H1 (cell line): ENCODE results near the gene GLS. TPM values are rescaled to one million over a fixed set of nuclear protein-coding genes. Genes with fewer than 3 reads are reported as not detected.

Experiments
- CTCF ChIA-PET: fragments of 300-600 bp; sonication (Branson Sonifier 250); formaldehyde crosslinking; loops from one replicate; lab custom pipeline; 2021; ENCODE audit not compliant: partially characterized antibody; lab: Charles Lee
- POLR2A ChIA-PET: fragments of 300-600 bp; sonication (Branson Sonifier 250); formaldehyde crosslinking; loops from one replicate; lab custom pipeline; 2021; ENCODE audit warnings: inconsistent platforms; ENCODE audit not compliant: partially characterized antibody; lab: Charles Lee
- DNase-seq, 2 experiments: peaks; one replicate each; pipeline versions ENCODE4 v3.0.0 to v3.0.0-alpha.2; 2010 to 2022; ENCODE audit warnings: low spot score in 2 of 2, low read depth in 1 of 2, mixed read lengths in 1 of 2
- FAIRE-seq: peaks from 2 replicates; lab custom pipeline; 2011; peaks lifted over from hg19 to GRCh38; lab: Jason Lieb, UNC
- H2AFZ ChIP-seq: 2 replicates; pipeline ENCODE4 v1.8.1; 2012; ENCODE audit warnings: low read length, inconsistent platforms
- H2AK5ac ChIP-seq: 2 replicates; pipeline ENCODE4 v1.6.1; 2013; ENCODE audit warnings: low read depth, low read length
- H2BK120ac ChIP-seq: replicated peaks from 2 replicates; pipeline ENCODE3; 2013; ENCODE audit warnings: low read depth, low read length, inconsistent platforms
- H2BK12ac ChIP-seq: 2 replicates; pipeline ENCODE4 v1.6.1; 2013; ENCODE audit warnings: low read depth, low read length
- H2BK15ac ChIP-seq: 2 replicates; pipeline ENCODE4 v1.6.1; 2013; ENCODE audit warnings: low read length
- H2BK20ac ChIP-seq: 2 replicates; pipeline ENCODE4 v1.6.1; 2013; ENCODE audit warnings: low read length
- H2BK5ac ChIP-seq: 2 replicates; pipeline ENCODE4 v1.6.1; 2013; ENCODE audit warnings: low read depth, low read length
- H3K14ac ChIP-seq: 2 replicates; pipeline ENCODE4 v1.6.1; 2013; ENCODE audit warnings: inconsistent platforms; ENCODE audit not compliant: insufficient read length
- H3K18ac ChIP-seq: 2 replicates; pipeline ENCODE4 v1.6.1; 2013; ENCODE audit warnings: low read length; ENCODE audit errors: extremely low read depth
- H3K23ac ChIP-seq: 2 replicates; pipeline ENCODE4 v1.6.1; 2013; ENCODE audit warnings: inconsistent platforms; ENCODE audit not compliant: insufficient read length
- H3K23me2 ChIP-seq: 2 replicates; pipeline ENCODE4 v1.6.1; 2013; ENCODE audit warnings: low read depth, low read length
- H3K27ac ChIP-seq: 2 replicates; pipeline ENCODE4 v1.6.1; 2011; ENCODE audit warnings: low read depth, low read length, inconsistent platforms
- H3K27me3 ChIP-seq, 4 experiments: replicated peaks in 1 of 4; 1 replicate in 1 of 4; 2 replicates in 3 of 4; pipeline versions ENCODE4 v1.6.1 to v1.8.1; 2011 to 2013; ENCODE audit warnings: low read length in 3 of 4, mild to moderate bottlenecking in 3 of 4, inconsistent platforms in 2 of 4, mixed read lengths in 2 of 4, moderate library complexity in 1 of 4; ENCODE audit not compliant: control insufficient read depth in 3 of 4, insufficient read depth in 3 of 4; ENCODE audit errors: extremely low read depth in 1 of 4
- H3K36me3 ChIP-seq, 4 experiments: 2 replicates each; pipeline versions ENCODE4 v1.6.1 to v1.8.1; 2011 to 2013; ENCODE audit warnings: mild to moderate bottlenecking in 4 of 4, low read length in 3 of 4, moderate library complexity in 2 of 4, control low read depth in 1 of 4, inconsistent platforms in 1 of 4; ENCODE audit not compliant: insufficient read depth in 4 of 4, control insufficient read depth in 2 of 4
- H3K4ac ChIP-seq: replicated peaks from 2 replicates; pipeline ENCODE3; 2013; ENCODE audit warnings: low read length, low read depth, mixed read lengths, inconsistent platforms; ENCODE audit not compliant: insufficient read length
- H3K4me1 ChIP-seq, 4 experiments: replicated peaks in 1 of 4; 1 replicate in 1 of 4; 2 replicates in 3 of 4; pipeline versions ENCODE4 v1.6.1 to v1.8.1; 2011 to 2013; ENCODE audit warnings: low read length in 3 of 4, inconsistent platforms in 2 of 4, mixed read lengths in 1 of 4; ENCODE audit not compliant: insufficient read depth in 4 of 4, control insufficient read depth in 3 of 4
- H3K4me2 ChIP-seq, 2 experiments: 2 replicates each; pipeline versions ENCODE4 v1.6.1 to v1.8.1; 2011 to 2013; ENCODE audit warnings: low read depth in 2 of 2, low read length in 2 of 2, control low read depth in 1 of 2, inconsistent platforms in 1 of 2, mild to moderate bottlenecking in 1 of 2; ENCODE audit not compliant: insufficient read depth in 1 of 2
- H3K4me3 ChIP-seq, 4 experiments: fragments of 200-600, 300-600 bp in 1 of 4; sonication (generic), shearing (Covaris generic), sonication (Bioruptor Twin) in 1 of 4; 2 replicates each; pipeline versions ENCODE4 v1.5.1 to v1.8.1; 2011 to 2016; ENCODE audit warnings: low read length in 4 of 4, low read depth in 3 of 4, control low read depth in 2 of 4, inconsistent platforms in 2 of 4, mild to moderate bottlenecking in 2 of 4, mixed read lengths in 1 of 4, moderate library complexity in 1 of 4; ENCODE audit not compliant: insufficient read depth in 2 of 4; ENCODE audit errors: extremely low read depth in 1 of 4
- H3K56ac ChIP-seq: replicated peaks from 2 replicates; pipeline ENCODE3; 2013; ENCODE audit warnings: low read depth, mild to moderate bottlenecking, mixed read lengths, low read length, inconsistent platforms; ENCODE audit not compliant: insufficient read length
- H3K79me1 ChIP-seq: 2 replicates; pipeline ENCODE4 v1.6.1; 2013; ENCODE audit warnings: low read depth, low read length, control low read depth
- H3K79me2 ChIP-seq, 2 experiments: 2 replicates each; pipeline versions ENCODE4 v1.6.1 to v1.8.1; 2012 to 2013; ENCODE audit warnings: low read length in 2 of 2, mild to moderate bottlenecking in 2 of 2, inconsistent platforms in 1 of 2; ENCODE audit not compliant: insufficient read depth in 2 of 2, control insufficient read depth in 1 of 2
- H3K9ac ChIP-seq, 4 experiments: replicated peaks in 1 of 4; 1 replicate in 1 of 4; 2 replicates in 3 of 4; pipeline versions ENCODE4 v1.6.1 to v1.8.1; 2011 to 2013; ENCODE audit warnings: low read depth in 3 of 4, low read length in 3 of 4, control low read depth in 2 of 4, mild to moderate bottlenecking in 2 of 4, moderate library complexity in 2 of 4, inconsistent platforms in 1 of 4; ENCODE audit errors: extremely low read depth in 1 of 4
- H3K9me3 ChIP-seq, 2 experiments: 2 replicates each; pipeline versions ENCODE4 v1.6.1 to v1.8.1; 2012 to 2013; ENCODE audit warnings: mild to moderate bottlenecking in 2 of 2, moderate library complexity in 2 of 2, control low read depth in 1 of 2, inconsistent platforms in 1 of 2, low read depth in 1 of 2, low read length in 1 of 2, mixed read lengths in 1 of 2; ENCODE audit not compliant: insufficient read depth in 2 of 2
- H4K20me1 ChIP-seq, 2 experiments: replicated peaks in 1 of 2; 2 replicates each; pipeline versions ENCODE3 to v1.8.1; 2011 to 2013; ENCODE audit warnings: inconsistent platforms in 2 of 2, low read length in 2 of 2, mild to moderate bottlenecking in 1 of 2; ENCODE audit not compliant: insufficient read depth in 2 of 2, control insufficient read depth in 1 of 2
- H4K5ac ChIP-seq: 2 replicates; pipeline ENCODE4 v1.6.1; 2013; ENCODE audit warnings: low read length, low read depth, mixed read lengths, inconsistent platforms; ENCODE audit not compliant: insufficient read length
- H4K8ac ChIP-seq: 2 replicates; pipeline ENCODE4 v1.8.0; 2013; ENCODE audit warnings: mild to moderate bottlenecking, moderate library complexity, low read length, inconsistent platforms; ENCODE audit not compliant: insufficient read depth; ENCODE audit errors: extremely low read depth
- H4K91ac ChIP-seq: replicated peaks from 2 replicates; pipeline ENCODE3; 2013; ENCODE audit warnings: low read length, mixed read lengths, inconsistent platforms; ENCODE audit not compliant: insufficient read length
- BACH1 ChIP-seq: IDR thresholded peaks from 2 replicates; pipeline ENCODE4 v1.6.1; 2012; ENCODE audit warnings: low read length, improper control_type of control experiment
- CBX8 ChIP-seq: fragments of 300-800, 300-1000 bp; sonication (generic); IDR thresholded peaks from 2 replicates; pipeline ENCODE4 v1.7.1; 2016; ENCODE audit warnings: low read depth, low read length, borderline replicate concordance
- CHD1 ChIP-seq: IDR thresholded peaks from 2 replicates; pipeline ENCODE4 v1.6.1; 2012; ENCODE audit warnings: low read depth, low read length, improper control_type of control experiment
- CREB1 ChIP-seq: IDR thresholded peaks from 2 replicates; pipeline ENCODE4 v1.6.1; 2012; ENCODE audit warnings: inconsistent platforms
- FOSL1 ChIP-seq: IDR thresholded peaks from 2 replicates; pipeline ENCODE4 v1.6.1; 2011; ENCODE audit warnings: mild to moderate bottlenecking, low read depth, low read length, moderate library complexity; ENCODE audit not compliant: insufficient read depth
- KDM1A ChIP-seq: fragments of 200-600, 300-600 bp; sonication (generic); IDR thresholded peaks from 2 replicates; pipeline ENCODE4 v1.7.1; 2016; ENCODE audit warnings: mild to moderate bottlenecking, low read length, borderline replicate concordance
- NRF1 ChIP-seq: IDR thresholded peaks from 2 replicates; pipeline ENCODE4 v1.6.1; 2011; ENCODE audit warnings: mild to moderate bottlenecking, low read depth, low read length, improper control_type of control experiment
- POLR2AphosphoS5 ChIP-seq: IDR thresholded peaks from 2 replicates; pipeline ENCODE4 v1.6.1; 2011; ENCODE audit warnings: low read depth, low read length
- POU5F1 ChIP-seq: IDR thresholded peaks from 2 replicates; pipeline ENCODE4 v1.6.1; 2011; ENCODE audit warnings: low read depth, mild to moderate bottlenecking, low read length, moderate library complexity
- RAD21 ChIP-seq, 2 experiments: IDR thresholded peaks in 1 of 2; conservative IDR thresholded peaks in 1 of 2; 2 replicates each; pipeline ENCODE4 v1.6.1; 2011; ENCODE audit warnings: low read depth in 2 of 2, low read length in 2 of 2, improper control_type of control experiment in 1 of 2, inconsistent platforms in 1 of 2, mild to moderate bottlenecking in 1 of 2, moderate library complexity in 1 of 2
- RNF2 ChIP-seq: fragments of 200-900, 300-1000 bp; sonication (generic); IDR thresholded peaks from 2 replicates; pipeline ENCODE4 v1.7.1; 2016; ENCODE audit warnings: borderline replicate concordance, low read depth, mild to moderate bottlenecking, antibody characterized with exemption, low read length; ENCODE audit not compliant: poor library complexity, severe bottlenecking; ENCODE audit errors: missing control alignments
- SP2 ChIP-seq: IDR thresholded peaks from 2 replicates; pipeline ENCODE4 v1.6.1; 2012; ENCODE audit warnings: mild to moderate bottlenecking, low read length, inconsistent platforms
- SUZ12 ChIP-seq: fragments of 200-600 bp; sonication (generic); IDR thresholded peaks from 2 replicates; pipeline ENCODE4 v1.6.1; 2012; ENCODE audit warnings: mild to moderate bottlenecking, inconsistent platforms, low read length, moderate library complexity, mixed read lengths
- WGBS, 2 experiments: shearing (Covaris generic) in 1 of 2; methylation state at CpG; one replicate each; pipeline versions ENCODE4 v1.1.6 to v1.1.7; 2013 to 2015; ENCODE audit warnings: low lambda C conversion rate in 2 of 2, mixed read lengths in 2 of 2, inconsistent platforms in 1 of 2, low coverage in 1 of 2, missing lambda C conversion rate in 1 of 2; ENCODE audit not compliant: insufficient replicate concordance in 2 of 2, insufficient coverage in 1 of 2, insufficient read length in 1 of 2; ENCODE audit errors: extremely low coverage in 1 of 2, missing lambda C conversion rate in 1 of 2; 5-methylcytosine and 5-hydroxymethylcytosine counted together
- polyA plus RNA-seq, 7 experiments: library from polyadenylated mRNA; depleted of rRNA in 3 of 7; stranded (reverse) in 5 of 7; unstranded in 2 of 7; fragments of >200 nt in 5 of 7; fragments of 200-250 nt in 2 of 7; gene quantifications; 1 replicate in 5 of 7; 2 replicates in 1 of 7; 4 replicates in 1 of 7; pipeline versions ENCODE4 v1.2.1 to v1.2.3, GENCODE V29; 2011 to 2013; ENCODE audit warnings: missing spikeins in 2 of 7, mixed read lengths in 2 of 7
- total RNA-seq: library from RNA; stranded (reverse); fragmentation: NEBNext Ultra II Directional; extraction: Animal tissue kit (Norgen Biotek cat#: 25700); gene quantifications from 2 replicates; pipeline ENCODE4 v1.2.1, GENCODE V29; 2021
- TF ChIP-seq, protein P1 (sequence below): IDR thresholded peaks from 2 replicates; pipeline ENCODE4 v1.6.1; 2011; ENCODE audit warnings: low read depth, mild to moderate bottlenecking, low read length; ENCODE audit not compliant: insufficient read depth

Gene GLS
- total and polyA plus RNA-seq, 2 of the 8 experiments (the other 6 are each of a cell fraction or from before 2014, with no cell fraction given), result 15.7 to 89.8 TPM

DNA sequence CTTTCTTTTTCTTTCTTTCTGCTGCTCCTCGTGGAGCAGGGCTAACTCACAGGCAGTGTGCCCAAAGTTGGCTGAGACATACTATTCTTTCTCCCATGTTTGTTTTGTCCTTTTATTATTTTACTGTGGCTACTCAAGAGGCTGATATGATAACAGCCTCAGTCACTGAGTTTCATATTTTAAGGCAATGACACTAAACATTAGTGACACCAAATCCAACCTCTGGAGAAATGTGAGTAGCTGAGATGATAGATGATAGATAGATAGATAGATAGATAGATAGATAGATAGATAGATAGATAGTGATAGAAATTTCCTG is 45.8 kb upstream of the GLS start:
- H4K20me1 ChIP-seq, result no peaks in the 10 kb centered on the region
- H4K8ac ChIP-seq, result no peak overlapping the region
- H3K36me3 ChIP-seq, result no peaks in the 10 kb centered on the region
- DNase-seq (no peak), FAIRE-seq (no peak)
- H3K4me1 ChIP-seq, result no peaks in the 10 kb centered on the region
- H3K4me3 ChIP-seq, result no peak overlapping the region
- H3K79me1 ChIP-seq, result no peaks in the 10 kb centered on the region
- no peaks in the 10 kb centered on the region for H3K79me2 ChIP-seq
- H3K9me3 ChIP-seq, result no peaks in the 10 kb centered on the region
- H2BK12ac ChIP-seq, result no peak overlapping the region
- H3K4me2 ChIP-seq, result no peak overlapping the region
- no peaks in the 10 kb centered on the region for H3K27me3 ChIP-seq
- H2BK15ac ChIP-seq, result no peak overlapping the region
- POLR2A ChIA-PET, result no interaction called here
- no peak overlapping the region for H3K23ac ChIP-seq
- no peak overlapping the region for H3K27ac ChIP-seq
- no peak overlapping the region for H2AK5ac ChIP-seq
- H2AFZ ChIP-seq, result no peak overlapping the region
- H4K91ac ChIP-seq, result no peak overlapping the region
- no peak overlapping the region for H2BK5ac ChIP-seq
- 87% methylated on average over 1 of the region's 1 CpG; no CpG with 5 or more reads in 1 of the 2 experiments for WGBS, 2 experiments
- H3K9ac ChIP-seq, result no peak overlapping the region
- TF ChIP-seq, protein P1, sequence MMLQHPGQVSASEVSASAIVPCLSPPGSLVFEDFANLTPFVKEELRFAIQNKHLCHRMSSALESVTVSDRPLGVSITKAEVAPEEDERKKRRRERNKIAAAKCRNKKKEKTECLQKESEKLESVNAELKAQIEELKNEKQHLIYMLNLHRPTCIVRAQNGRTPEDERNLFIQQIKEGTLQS, result no peak
- TF ChIP-seq RAD21 (IDR thresholded peaks at IDR 0.05 in 1 of 2, conservative IDR thresholded peaks at IDR 0.05 in 1 of 2; ENCODE audit: low read depth in 2 of 2, low read length in 2 of 2), result no peak
- no peak for TF ChIP-seq FOSL1
- no peak for TF ChIP-seq POLR2AphosphoS5
- TF ChIP-seq CREB1, result no peak
- no peak for TF ChIP-seq KDM1A
- no peak for TF ChIP-seq SP2
- TF ChIP-seq SUZ12, result no peak
- TF ChIP-seq CBX8, result no peak
- TF ChIP-seq NRF1, result no peak
- TF ChIP-seq CHD1, result no peak
- no peak for TF ChIP-seq POU5F1
- TF ChIP-seq BACH1, result no peak
- TF ChIP-seq RNF2, result no peak
- TF ChIP-seq, all 59 proteins: peak for 0
- Histone ChIP-seq H2BK120ac (no peak overlapping the region), H3K23me2 (no peaks in the 10 kb centered on the region), H3K18ac (no peak overlapping the region), H4K5ac (no peak overlapping the region), H2BK20ac (no peak overlapping the region), H3K4ac (no peak overlapping the region), H3K14ac (no peak overlapping the region), H3K56ac (no peak overlapping the region)
- CTCF ChIA-PET, result interaction anchor here (1.3 to 1.7 kb wide), 3 partner anchors 9 to 53 kb away, joined by 5 to 8 read pairs (median 5); no protein-coding TSS in a partner anchor
